ENCODE data around the gene ZNF318. TPM values are rescaled to one million over a fixed set of nuclear protein-coding genes. Genes with fewer than 3 reads are reported as not detected.

Gene ZNF318
- total and polyA plus RNA-seq, 12 donors = 5.9 to 19.3 (median 13.2) TPM

GRCh38 chr6:43299338-43300293 lies 69.8 kb downstream of the ZNF318 start:
- H3K4me3 ChIP-seq = no peak overlapping the region
- peak in 1 of 7 donors; percentile 52 for DNase-seq
- no peaks in the 10 kb centered on the region for H3K27me3 ChIP-seq
- H3K36me3 ChIP-seq (replicated peaks in 1 of 2) = no peaks in the 10 kb centered on the region
- WGBS, 4 donors = 84 to 87% (median 86%) methylated on average over 11 to 18 of the region's 18 CpGs
- no peaks in the 10 kb centered on the region for H3K4me1 ChIP-seq (replicated peaks in 1 of 2)
- no peak overlapping the region for H3K27ac ChIP-seq
- no peak for TF ChIP-seq CTCF (IDR thresholded peaks at IDR 0.05)
- TF ChIP-seq POLR2A (IDR thresholded peaks at IDR 0.05) = no peak
- intact Hi-C loops (cut with DNase I) = no loop called here
- no peaks in the 10 kb centered on the region for H3K9me3 ChIP-seq (replicated peaks in 1 of 3)

- no peaks in the 10 kb centered on the region for H3K27me3 ChIP-seq
These were observed 70.7 kb downstream of the ZNF318 start for GRCh38 chr6:43298565-43299337.

GRCh38 chr6:43297644-43298564 lies 71.5 kb downstream of the ZNF318 start, which contains the start of gene SLC22A7:
TSS of gene SLC22A7 (plus strand) at chr6:43298260. CDS start at chr6:43298359, 99 bp downstream.
- no peak for TF ChIP-seq CTCF (IDR thresholded peaks at IDR 0.05)
- no peak for TF ChIP-seq POLR2A (IDR thresholded peaks at IDR 0.05)
- no peaks in the 10 kb centered on the region for H3K36me3 ChIP-seq (replicated peaks in 1 of 2)
- H3K27ac ChIP-seq = no peak within 1 kb of the TSS
- intact Hi-C loops (cut with DNase I) = no loop called here
- no peaks in the 10 kb centered on the region for H3K9me3 ChIP-seq (replicated peaks in 1 of 3)
- no peaks in the 10 kb centered on the region for H3K4me1 ChIP-seq (replicated peaks in 1 of 2)
- DNase-seq = peak in 6 of 7 donors; percentile 54 to 84 (median 70)
- 63 to 82% (median 69%) methylated on average over 4 to 10 of the region's 10 CpGs for WGBS, 4 donors
- H3K4me3 ChIP-seq = no peak within 1 kb of the TSS
- no peaks in the 10 kb centered on the region for H3K27me3 ChIP-seq

More at GRCh38 chr6:43298565-43299337, 70.7 kb downstream of the ZNF318 start:
- Histone ChIP-seq H3K27ac (no peak overlapping the region), H3K4me1 (replicated peaks in 1 of 2) (no peaks in the 10 kb centered on the region), H3K36me3 (replicated peaks in 1 of 2) (no peaks in the 10 kb centered on the region), H3K4me3 (no peak overlapping the region), H3K9me3 (replicated peaks in 1 of 3) (no peaks in the 10 kb centered on the region)
- no peak for TF ChIP-seq CTCF (IDR thresholded peaks at IDR 0.05)
- TF ChIP-seq POLR2A (IDR thresholded peaks at IDR 0.05) = no peak
- intact Hi-C loops (cut with DNase I) = no loop called here
- DNase-seq = no peak
- WGBS, 4 donors = 77 to 84% (median 80%) methylated on average over 11 to 12 of the region's 12 CpGs

All from adrenal gland (tissue), 12 donors.